GM19035 (cell line): ENCODE results near the gene AMOT.
"Not testable (repeated sequence)": the region's sequence is repeated elsewhere in the genome, so short reads cannot be mapped to it uniquely, and the experiment has no call there.

Source experiments
- ATAC-seq: cut with Tn5 transposase; IDR thresholded peaks from one replicate; pipeline ENCODE4 v1.9.1; 2021; ENCODE audit not compliant: unreplicated experiment

Gene AMOT, protein sequence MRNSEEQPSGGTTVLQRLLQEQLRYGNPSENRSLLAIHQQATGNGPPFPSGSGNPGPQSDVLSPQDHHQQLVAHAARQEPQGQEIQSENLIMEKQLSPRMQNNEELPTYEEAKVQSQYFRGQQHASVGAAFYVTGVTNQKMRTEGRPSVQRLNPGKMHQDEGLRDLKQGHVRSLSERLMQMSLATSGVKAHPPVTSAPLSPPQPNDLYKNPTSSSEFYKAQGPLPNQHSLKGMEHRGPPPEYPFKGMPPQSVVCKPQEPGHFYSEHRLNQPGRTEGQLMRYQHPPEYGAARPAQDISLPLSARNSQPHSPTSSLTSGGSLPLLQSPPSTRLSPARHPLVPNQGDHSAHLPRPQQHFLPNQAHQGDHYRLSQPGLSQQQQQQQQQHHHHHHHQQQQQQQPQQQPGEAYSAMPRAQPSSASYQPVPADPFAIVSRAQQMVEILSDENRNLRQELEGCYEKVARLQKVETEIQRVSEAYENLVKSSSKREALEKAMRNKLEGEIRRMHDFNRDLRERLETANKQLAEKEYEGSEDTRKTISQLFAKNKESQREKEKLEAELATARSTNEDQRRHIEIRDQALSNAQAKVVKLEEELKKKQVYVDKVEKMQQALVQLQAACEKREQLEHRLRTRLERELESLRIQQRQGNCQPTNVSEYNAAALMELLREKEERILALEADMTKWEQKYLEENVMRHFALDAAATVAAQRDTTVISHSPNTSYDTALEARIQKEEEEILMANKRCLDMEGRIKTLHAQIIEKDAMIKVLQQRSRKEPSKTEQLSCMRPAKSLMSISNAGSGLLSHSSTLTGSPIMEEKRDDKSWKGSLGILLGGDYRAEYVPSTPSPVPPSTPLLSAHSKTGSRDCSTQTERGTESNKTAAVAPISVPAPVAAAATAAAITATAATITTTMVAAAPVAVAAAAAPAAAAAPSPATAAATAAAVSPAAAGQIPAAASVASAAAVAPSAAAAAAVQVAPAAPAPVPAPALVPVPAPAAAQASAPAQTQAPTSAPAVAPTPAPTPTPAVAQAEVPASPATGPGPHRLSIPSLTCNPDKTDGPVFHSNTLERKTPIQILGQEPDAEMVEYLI

DNA sequence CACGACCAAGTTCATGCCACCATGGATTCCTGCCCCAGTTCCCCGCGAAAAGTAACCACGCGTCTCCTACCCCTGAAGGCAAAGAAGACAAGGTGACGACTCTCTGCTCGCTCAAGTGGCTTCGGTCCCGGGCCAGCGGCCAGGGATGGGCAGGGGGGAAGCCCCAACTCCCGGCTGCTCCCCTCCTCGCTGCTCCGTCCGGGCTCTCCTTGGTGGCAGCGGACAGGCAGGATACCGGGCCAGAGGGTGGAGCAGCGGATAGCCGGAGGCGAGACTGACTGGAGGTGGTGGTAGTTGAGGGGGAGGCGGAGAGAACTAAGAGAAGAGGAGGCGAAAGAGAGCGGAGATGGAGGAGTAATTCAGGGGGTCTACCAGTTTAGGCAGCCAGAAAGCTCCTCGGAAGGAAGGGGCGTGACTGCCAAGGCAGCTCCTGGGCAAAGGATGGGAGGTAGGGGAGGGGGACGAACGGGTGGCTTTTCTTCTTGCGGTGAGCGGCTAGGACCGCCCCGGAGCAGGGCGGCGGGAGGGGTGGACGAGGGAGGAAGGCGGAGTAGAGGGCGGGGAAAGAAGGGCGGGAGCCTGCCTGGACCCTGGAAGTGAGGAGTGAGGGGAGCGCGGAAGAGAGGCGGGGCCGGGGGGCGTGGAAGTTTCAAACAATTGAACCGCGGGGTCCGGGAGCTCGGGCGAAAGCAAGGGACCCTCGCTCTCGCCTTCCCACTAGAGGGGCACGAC, at the start of gene AMOT:
Gene AMOT, minus strand, starts transcription at position 450 of the 732 bp plus-strand sequence. CDS start 17,705 bp downstream, outside the sequence.
- ATAC-seq, result peak; percentile 66

DNA sequence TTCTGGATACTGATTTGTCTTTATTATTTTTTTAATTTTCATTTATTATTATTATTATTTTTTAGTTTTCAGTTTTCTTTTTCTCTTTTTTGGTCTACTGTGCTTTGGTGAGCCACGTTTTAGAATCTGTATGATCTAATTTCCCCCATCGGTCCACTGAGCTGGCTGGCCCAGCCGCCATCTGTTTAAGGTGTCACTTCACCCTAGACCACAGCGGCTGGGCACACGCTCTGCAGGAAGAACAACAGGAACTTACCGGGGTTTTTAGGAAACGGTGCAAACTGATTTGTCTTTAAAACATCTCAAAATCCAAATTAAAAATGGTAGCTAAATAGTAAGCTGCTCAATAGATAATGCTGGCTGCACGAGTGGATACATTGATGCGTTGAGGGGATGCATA, 48.8 kb upstream of the AMOT start:
- ATAC-seq, result no peak

DNA sequence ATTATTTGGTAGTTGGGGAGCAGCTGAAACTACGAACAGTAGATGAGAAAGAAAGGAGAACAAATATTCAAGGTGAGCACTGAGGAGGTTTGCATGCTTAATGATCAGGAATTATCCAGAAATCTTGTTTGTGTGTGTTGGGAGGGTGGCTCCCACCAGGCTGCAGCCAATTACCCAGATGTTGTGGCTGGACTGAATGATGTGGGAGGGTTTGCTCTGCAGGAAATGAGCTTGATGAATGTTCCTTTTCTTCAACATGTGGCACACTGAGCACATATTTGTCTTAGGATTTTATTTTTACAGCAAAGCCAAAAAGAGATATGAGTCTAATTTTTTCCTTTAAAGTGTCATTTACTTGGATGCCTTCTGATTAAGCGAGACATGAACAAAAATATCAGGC, 48.3 kb upstream of the AMOT start:
- no peak for ATAC-seq

DNA sequence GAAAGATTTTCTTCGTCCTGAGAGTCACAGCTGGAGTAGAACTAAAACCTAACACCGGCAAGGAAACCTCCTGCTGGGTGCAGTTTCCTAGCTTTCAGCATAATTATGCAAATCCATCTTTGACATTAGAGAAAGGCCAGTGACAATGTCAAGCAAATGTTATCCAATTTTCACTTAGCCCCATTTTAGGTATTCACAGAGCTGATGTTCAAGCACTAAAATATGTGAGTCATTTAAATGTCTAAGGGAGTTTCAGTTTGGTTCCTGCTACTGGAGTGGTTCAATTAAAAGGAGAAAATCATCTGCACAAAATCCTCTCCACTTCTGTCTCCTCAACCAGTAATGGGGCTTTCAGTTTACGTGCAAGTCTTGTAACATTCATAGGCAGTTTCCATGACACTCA, 37.1 kb upstream of the AMOT start:
- ATAC-seq, result no peak

DNA sequence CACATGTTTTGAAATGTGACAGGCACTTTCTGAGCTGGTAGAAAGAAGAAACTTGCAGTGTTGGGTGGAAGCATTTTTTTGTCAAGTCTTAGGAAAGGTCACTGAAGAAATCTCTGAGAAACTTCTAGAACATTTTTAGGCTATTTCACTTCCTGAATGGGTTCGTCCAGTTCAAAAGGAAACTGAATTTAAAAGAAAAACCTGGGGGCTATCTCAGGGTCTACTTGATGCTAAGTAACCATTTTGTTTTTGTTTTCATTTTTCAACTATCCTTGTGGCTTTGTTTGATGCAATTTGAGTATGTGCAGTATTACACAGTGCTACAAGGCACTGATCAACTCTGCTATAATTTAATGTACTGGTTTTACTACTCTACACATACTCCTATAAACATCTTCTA, 34.0 kb upstream of the AMOT start:
- ATAC-seq, result peak; percentile 42

DNA sequence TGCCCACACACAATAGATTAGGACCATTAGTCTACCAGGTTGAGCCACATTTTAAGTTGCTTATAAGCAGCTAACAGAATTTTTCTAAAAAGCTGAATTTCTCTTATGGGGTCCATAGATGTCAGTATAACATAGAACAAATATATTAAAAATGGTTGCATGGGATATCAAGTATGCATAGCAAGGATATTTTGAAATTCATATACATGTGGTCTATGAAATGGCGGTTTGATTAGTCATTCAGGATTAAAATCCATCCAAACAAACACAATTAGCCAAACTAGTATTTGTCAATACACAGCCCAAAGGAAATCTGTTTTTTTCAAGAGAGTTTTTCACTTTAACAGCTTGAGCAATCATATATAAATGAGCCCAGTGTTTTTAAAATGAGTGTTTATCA, 33.5 kb upstream of the AMOT start:
- ATAC-seq, result peak; percentile 34

DNA sequence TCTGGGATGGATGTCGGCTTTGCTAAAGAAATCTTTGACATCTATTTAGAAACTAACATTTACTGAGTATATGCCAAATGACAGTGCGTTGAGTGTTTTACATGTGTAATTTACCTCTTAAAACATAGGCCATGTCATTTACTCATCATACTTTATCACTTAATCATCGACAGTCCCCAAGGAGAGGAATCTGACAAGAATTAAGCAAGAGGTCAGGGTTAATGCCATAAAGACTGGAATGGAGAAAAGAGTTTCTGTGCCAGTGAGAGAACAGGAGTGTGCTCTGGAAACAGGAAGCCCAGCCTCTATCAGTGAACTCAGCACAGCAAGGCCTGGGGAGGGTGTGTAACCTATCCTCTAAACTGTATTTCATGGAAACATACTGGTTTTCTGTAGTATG, 28.0 kb upstream of the AMOT start:
- ATAC-seq, result no peak

DNA sequence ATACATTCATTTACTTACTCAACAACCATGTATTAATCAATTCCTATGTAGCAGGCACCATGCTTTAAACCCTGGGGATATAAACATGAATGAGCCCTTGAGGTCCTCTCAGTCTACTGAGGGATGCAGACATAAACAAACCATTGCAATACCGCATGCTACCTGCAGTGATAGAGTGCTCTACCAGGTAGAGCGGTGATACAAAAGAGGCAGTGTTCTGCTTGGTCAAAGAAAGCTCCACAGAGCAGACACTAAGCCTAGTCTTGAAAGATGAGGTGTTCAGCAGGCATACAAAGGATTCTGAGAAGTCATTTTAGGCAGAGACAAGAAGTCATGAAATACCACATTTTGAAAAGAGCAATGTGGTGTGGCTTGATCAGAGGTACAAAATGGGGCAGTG, 26.9 kb upstream of the AMOT start:
- ATAC-seq, result no peak

DNA sequence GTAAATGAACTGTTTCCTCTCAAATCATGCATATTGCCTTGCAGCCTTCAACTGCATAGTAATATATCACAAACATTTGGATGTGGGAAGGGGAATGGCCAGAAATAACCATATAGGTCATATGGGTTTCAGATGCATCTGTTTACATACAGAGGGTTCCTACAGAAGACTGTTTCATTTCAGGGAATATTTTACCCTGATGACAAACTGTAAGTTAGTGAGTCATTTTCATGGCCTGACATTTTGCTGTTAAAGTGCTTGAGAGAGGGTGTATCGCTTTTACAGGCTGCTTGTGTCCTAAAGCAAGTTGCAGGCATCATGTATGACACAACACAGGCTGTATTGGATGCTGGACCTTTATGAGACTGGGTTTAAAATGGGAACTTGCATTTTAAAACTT, 25.5 kb upstream of the AMOT start:
- no peak for ATAC-seq

DNA sequence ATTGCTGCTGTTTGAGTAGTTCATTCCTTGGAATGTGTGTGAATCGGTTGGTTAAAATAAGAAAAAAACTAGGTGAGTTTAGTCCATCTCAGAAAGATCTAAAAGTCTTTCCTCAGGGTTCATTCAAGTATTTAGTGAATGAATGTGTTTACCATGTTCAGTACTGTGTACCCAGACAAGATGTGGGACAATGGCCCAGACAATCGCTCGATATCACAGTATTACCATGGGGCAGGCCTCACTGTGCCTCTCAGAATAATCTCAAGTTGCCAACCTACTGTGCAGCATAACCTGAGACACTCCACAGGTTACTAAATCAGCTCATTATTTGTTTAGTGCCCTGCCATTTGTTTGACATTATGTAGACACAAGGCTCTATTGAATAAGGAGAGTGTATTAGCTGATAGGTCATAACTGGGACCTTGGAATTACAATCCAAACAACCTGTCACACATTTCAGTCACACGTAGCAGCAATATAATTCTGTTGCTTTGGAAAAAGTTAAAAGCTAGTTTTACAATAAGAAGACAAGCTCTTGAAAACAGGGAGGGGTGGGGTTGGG, 24.9 kb upstream of the AMOT start:
- ATAC-seq, result no peak

DNA sequence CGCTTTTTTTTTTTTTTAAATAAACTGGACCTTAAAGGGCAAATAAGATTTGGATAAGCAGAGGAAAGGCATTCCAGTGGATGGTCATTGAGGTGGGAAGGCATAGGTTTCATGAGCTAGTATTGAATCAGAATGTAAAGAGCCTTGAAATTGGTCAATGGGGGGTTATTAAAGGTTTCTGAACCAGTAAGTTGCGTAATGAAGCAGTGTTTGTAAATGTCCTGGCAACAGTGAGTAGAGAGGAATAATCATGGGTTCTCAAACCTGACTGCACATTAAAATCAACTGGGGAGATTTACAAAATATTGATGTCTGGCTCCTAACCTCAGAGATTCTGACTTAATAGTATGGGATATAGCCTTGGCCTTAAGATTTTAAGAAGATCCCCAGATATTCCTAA, 23.2 kb upstream of the AMOT start:
- ATAC-seq, result no peak

DNA sequence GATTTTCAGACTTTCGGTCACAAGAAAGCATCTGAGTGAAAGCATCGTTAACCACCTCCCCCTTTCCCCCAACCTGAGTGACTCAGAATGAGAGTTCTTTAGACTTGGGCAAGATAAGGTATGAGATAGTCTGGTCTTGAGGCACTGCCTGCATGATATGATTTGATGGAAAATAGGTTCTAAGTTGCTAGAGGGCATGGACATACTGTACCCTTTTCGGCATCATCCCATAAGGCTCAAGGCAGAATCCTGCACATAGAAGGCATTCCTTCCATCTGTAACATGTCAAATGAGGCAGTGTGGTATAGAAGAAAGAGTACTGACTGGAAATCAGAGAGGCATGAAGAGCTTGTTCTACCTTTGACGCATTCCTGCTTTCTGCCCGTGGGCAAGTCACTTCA, 16.8 kb upstream of the AMOT start:
- ATAC-seq, result no peak

DNA sequence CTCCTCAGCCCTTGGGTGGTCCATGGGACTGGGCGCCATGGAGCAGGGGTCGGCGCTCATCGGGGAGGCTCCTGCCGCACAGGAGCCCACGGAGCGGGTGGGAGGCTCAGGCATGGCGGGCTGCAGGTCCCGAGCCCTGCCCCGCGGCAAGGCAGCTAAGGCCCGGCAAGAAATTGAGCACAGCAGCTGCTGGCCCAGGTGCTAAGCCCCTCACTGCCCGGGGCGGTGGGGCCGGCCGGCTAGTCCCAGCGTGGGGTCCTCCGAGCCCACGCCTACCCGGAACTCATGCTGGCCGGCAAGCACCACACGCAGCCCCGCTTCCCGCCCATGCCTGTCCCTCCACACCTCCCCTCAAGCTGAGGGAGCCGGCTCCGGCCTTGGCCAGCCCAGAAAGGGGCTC, 14.3 kb upstream of the AMOT start:
- not testable (repeated sequence) for ATAC-seq

DNA sequence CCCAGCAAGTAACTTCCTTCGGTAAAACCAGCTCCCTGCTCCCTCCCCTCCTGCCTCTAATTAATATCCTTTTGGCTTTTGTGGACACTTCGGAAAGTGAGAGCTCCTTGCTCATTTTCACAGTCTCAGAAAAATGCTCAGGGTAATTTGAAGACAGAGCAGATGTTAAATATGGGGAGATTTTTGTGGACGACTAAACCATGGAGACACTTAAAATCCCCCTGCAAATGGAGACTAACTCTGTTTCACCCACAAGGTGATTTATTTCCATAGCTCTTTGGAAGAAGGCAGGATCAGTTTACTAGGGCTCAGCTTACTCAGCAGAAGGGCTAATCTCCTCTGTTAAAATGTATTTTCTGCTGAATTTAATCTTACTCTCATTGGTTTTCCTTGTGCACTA, 12.2 kb upstream of the AMOT start:
- ATAC-seq, result no peak

DNA sequence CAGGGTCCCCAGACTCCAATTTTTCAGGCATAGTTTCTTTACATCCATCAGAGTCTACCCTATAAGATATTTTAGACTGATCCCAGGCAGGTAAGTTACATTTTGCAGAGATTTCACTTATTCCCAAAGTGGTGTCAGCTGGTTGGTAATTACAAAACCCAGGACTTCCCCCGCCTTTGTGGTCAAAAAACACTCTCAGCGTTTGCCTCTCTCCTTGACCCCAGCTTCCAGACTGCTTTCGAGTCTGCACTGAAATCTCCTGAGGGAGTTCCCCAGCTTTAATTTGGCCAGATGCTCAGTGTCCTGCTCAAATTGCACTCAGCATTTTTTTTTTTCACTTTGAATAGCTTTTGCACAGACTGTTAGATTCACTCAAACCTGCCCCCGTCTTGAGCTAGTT, 11.2 kb upstream of the AMOT start:
- ATAC-seq, result peak; percentile 64

DNA sequence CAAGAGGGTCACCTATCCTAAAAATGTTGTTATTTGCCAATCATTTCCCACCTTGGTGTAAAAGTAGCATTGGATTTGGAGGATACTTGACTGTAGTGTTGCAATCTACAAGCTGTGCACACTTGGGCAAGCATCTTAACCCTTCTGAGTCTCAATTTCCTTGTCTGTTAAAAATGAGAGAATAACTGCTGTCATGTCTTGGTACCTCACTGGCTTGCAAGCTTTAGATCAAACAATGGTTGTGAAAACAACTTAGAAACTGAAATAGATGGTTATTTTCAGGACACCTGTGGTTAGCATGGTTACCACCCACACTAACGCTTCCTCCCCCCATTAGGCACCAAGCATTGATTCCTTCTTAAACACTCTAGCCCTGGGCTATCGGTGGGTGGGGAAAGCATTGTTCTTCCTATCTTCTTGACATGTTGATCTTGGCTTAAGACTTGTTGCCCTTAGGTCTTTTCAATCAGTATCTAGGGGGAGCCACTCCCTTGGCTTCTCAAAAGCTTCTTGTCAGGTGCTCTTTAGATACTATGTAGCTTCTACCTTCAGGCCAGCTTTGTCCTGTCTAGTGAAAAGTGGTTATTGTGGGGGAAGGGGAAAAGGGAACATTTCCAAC, 10.6 kb upstream of the AMOT start:
- peak; percentile 85 for ATAC-seq

DNA sequence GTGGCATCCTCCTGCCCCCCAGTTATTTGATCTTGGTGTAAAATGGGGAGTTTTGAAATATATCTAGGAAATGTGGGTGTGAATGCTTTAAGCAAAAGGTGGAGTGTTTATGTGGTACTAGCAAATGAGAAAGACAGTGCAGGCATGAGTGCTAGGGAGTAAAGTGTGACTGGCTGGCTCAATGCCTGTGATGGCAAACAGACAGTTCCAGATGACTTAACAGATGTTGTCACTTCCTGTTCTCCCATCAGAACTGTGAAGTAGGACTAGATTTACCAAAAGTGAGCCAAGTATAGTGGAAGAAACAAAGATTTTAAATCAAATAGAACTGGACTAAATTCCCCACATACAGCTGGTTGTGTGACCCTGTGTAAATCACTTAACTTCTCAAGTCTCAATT, 8.4 kb upstream of the AMOT start:
- ATAC-seq, result no peak

DNA sequence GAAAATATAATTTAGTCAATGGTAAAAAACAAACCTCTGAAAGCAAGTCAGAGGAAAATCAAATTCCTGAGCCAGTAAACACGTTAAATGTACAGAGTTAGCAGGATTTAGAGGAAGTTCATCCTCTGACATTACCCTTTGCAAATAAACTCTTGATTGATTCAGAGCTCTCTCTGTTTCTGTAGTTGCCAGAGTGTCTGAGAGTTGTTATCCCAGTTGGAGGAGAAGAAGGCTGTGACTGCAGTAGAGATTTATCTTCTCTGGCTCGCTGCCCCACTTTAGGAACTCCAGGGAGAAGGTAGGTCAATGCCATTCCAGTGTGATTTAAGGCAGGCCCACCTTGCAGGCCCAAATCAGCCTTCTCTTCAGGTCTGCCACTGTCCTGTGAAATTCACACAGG, 6.2 kb upstream of the AMOT start:
- no peak for ATAC-seq

DNA sequence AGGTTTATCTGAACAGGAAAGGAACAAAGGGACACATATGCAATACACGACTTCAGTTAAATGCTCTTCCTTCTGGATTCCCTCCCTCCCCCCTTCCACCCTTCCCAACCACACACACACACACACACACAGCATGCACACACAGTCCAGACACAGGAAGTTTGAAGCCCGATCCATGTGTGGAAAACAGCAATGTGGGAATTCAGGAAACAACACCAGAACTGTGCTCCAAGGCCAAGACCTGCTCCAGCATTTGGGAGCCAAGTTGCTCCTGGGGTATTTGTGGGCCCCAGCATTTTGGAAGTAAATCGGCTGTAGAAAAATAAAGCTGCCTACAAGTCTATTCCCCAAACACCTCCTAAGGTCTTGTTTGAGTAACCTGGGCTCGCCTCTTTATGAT, 5.6 kb upstream of the AMOT start:
- no peak for ATAC-seq

DNA sequence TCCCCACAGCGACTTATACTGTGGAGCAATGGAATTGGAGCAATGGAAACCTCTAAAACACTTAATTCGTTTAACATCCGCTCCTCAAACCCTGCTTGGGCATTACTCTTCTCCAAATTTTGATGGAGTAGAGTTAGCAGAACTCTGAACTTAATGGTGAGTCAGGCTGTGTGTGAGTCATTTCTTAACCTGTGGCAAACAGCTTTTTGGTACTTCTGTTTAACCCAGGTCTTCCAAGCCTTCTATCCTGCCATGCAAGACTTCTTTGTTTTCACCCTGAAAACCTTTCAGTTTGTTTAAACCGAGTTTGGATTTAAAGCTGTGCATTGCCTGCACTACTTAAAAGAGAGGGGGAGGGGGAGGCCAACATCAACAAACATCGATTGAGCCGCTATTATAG, 3.6 kb upstream of the AMOT start:
- peak; percentile 22 for ATAC-seq

DNA sequence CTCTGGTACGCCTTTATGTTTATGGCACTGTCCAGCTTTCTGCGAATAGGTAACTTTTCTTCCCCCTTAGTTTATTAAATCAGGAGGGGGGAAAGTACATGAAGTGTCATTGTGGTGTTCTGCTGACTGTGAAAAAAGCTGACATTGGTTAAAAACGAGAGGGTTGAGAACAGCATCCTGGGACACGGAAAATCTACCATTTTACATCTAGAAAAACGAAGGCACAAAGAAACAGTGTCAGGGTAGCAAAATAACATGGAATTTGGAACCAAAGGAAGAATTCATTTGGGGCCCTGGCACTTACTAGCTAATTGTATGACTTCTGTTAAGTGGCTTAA, 1.2 kb upstream of the AMOT start:
- no peak for ATAC-seq
